ENCODE data around the gene THRAP3.
A peak's percentile ranks its signal among the peaks of the same experiment; 100 is the strongest.

DNA sequence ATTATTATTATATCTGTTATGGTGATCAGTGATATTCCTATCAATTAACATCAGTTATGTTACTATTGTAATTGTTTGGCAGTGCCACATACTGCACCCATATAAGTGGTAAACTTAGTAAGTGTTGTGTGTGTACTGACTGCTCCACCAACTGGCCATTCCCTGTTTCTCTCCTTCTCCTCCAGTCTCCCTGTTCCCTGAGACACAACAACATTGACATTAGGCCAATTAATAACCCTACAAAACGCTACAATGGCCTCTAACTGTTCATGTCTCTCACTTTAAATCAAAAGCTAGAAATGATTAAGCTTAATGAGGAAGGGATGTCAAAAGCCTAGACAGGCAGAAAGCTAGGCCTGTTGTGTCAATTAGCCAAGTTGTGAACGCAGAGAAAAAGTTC is 6.6 kb upstream of the THRAP3 start:
- TF ChIP-seq, protein P1, sequence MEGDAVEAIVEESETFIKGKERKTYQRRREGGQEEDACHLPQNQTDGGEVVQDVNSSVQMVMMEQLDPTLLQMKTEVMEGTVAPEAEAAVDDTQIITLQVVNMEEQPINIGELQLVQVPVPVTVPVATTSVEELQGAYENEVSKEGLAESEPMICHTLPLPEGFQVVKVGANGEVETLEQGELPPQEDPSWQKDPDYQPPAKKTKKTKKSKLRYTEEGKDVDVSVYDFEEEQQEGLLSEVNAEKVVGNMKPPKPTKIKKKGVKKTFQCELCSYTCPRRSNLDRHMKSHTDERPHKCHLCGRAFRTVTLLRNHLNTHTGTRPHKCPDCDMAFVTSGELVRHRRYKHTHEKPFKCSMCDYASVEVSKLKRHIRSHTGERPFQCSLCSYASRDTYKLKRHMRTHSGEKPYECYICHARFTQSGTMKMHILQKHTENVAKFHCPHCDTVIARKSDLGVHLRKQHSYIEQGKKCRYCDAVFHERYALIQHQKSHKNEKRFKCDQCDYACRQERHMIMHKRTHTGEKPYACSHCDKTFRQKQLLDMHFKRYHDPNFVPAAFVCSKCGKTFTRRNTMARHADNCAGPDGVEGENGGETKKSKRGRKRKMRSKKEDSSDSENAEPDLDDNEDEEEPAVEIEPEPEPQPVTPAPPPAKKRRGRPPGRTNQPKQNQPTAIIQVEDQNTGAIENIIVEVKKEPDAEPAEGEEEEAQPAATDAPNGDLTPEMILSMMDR (IDR thresholded peaks at IDR 0.05): peak; percentile 34; the same call in 1 of the 2 replicates
- TF ChIP-seq ZFX (IDR thresholded peaks at IDR 0.05; ENCODE audit: borderline replicate concordance): no peak

Measured in 22Rv1 (cell line).